Nephron (organoid): ENCODE measurements around the gene DISP3.

ENCODE experiments used
- H3K27ac Mint-ChIP-seq, 3 experiments: 2 replicates each; pipeline ENCODE4 v1.8.0; 2020; ENCODE audit warnings: mixed read lengths in 3 of 3, mild to moderate bottlenecking in 2 of 3, moderate library complexity in 1 of 3
- H3K27me3 Mint-ChIP-seq: 2 replicates; pipeline ENCODE4 v1.8.0; 2021; ENCODE audit warnings: low read depth, mild to moderate bottlenecking, moderate library complexity, mixed read lengths
- H3K36me3 Mint-ChIP-seq: 2 replicates; pipeline ENCODE4 v1.8.0; 2020; ENCODE audit warnings: low read depth, mixed read lengths
- H3K4me1 Mint-ChIP-seq: 2 replicates; pipeline ENCODE4 v1.8.0; 2020; ENCODE audit warnings: mixed read lengths
- H3K4me3 Mint-ChIP-seq, 3 experiments: 2 replicates each; pipeline ENCODE4 v1.8.0; 2020; ENCODE audit warnings: mild to moderate bottlenecking in 3 of 3, mixed read lengths in 3 of 3, moderate library complexity in 2 of 3
- H3K9me3 Mint-ChIP-seq: 2 replicates; pipeline ENCODE4 v1.8.0; 2020; ENCODE audit warnings: mixed read lengths
- TF ChIP-seq, protein P1 (sequence below), 3 experiments: fragments of 200-600 bp; sonication (generic); IDR thresholded peaks; one replicate each; pipeline ENCODE4 v1.5.0; 2021; ENCODE audit warnings: antibody characterized with exemption in 3 of 3; ENCODE audit not compliant: unreplicated experiment in 3 of 3

The DISP3 gene

DNA sequence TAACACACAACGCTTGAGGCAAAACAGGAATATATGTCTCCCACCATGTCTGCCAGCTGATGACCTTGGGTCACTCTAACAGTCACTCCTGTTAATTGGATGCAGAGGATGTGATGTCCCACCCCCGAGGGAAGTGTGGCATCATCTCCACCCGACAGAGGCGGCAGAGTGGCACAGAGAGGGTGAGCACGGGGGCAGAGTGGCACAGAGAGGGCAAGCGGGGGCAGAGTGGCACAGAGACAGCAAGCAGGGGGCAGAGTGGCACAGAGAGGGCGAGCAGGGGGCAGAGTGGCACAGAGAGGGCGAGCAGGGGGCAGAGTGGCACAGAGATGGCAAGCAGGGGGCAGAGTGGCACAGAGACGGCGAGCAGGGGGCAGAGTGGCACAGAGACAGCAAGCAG is 44.3 kb downstream of the DISP3 start:
- no peaks in the 10 kb centered on the region for H3K36me3 Mint-ChIP-seq
- no peaks in the 10 kb centered on the region for H3K9me3 Mint-ChIP-seq
- no peak overlapping the region for H3K4me3 Mint-ChIP-seq
- no peaks in the 10 kb centered on the region for H3K4me1 Mint-ChIP-seq
- TF ChIP-seq, protein P1, sequence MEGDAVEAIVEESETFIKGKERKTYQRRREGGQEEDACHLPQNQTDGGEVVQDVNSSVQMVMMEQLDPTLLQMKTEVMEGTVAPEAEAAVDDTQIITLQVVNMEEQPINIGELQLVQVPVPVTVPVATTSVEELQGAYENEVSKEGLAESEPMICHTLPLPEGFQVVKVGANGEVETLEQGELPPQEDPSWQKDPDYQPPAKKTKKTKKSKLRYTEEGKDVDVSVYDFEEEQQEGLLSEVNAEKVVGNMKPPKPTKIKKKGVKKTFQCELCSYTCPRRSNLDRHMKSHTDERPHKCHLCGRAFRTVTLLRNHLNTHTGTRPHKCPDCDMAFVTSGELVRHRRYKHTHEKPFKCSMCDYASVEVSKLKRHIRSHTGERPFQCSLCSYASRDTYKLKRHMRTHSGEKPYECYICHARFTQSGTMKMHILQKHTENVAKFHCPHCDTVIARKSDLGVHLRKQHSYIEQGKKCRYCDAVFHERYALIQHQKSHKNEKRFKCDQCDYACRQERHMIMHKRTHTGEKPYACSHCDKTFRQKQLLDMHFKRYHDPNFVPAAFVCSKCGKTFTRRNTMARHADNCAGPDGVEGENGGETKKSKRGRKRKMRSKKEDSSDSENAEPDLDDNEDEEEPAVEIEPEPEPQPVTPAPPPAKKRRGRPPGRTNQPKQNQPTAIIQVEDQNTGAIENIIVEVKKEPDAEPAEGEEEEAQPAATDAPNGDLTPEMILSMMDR (IDR thresholded peaks at IDR 0.05; ENCODE audit: unreplicated experiment in 3 of 3) = no peak
- H3K27me3 Mint-ChIP-seq = peaks cover 1% of the 10 kb centered on the region
- no peak overlapping the region for H3K27ac Mint-ChIP-seq

DNA sequence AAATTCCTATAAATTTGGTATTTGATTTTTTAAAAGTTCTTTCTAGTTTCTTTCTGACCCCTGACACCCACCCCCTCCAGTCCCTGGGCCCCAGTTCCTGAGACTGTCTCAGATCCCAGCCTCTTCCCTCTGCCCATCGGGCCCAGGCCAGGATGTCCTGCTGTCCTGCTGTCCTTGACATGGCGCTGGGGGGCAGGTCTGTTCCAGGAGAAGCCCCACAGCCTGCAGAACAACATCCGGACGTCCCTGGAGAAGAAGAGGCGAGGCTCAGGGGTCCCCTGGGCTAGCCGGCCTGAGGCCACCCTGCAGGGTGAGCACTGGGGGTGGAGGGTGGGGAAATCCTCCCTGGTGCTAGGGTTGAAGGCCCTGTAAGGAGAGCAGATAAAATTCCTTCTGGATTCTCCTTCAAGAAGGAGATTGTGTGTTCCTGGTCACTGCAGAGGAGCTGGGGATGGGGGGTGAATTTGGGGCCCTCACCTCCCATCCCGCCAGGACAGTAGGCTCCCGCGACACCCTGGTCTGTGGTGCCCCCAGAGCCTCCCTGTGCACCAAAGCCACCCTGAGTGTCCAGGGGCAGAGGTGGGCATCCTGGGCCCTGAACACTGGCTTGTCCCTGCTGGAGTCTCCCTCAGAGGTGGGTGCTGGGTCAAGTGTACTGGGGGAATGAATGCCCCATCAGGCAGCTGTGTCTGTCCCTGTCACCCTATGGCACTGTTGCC is 45.0 kb downstream of the DISP3 start:
- Mint-ChIP-seq H3K9me3 (no peaks in the 10 kb centered on the region), H3K36me3 (no peaks in the 10 kb centered on the region), H3K4me3 (no peak overlapping the region), H3K4me1 (no peaks in the 10 kb centered on the region), H3K27me3 (peaks cover 4% of the 10 kb centered on the region), H3K27ac (no peak overlapping the region)
- TF ChIP-seq, protein P1 (IDR thresholded peaks at IDR 0.05; ENCODE audit: unreplicated experiment in 3 of 3) = no peak

DNA sequence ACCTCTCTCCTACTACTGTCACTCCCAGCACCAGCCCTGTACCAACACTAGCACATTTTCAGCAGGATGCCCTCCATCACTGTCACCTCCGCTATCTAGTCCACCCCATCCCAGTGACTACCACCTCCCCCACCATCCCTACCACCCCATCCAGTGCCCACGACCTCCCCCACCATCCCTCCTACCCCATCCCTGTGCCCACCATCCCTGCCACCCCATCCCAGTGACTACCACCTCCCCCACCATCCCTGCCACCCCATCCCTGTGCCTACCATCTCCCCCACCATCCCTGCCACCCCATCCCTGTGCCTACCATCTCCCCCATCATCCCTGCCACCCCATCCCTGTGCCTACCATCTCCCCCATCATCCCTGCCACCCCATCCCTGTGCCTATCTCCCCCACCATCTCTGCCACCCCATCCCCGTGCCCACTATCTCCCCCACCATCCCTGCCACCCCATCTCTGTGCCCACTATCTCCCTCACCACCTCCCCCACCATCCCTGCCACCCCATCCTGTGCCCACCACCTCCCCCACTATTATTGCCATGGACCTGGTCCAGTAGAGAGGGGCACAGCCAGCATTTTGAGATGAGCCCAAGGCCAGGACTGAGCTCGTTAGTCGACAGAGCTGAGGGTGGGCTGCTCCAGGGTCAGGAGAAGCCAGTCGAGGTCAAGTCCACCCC is 45.7 kb downstream of the DISP3 start:
- Mint-ChIP-seq H3K27me3 (peaks cover 4% of the 10 kb centered on the region), H3K36me3 (no peaks in the 10 kb centered on the region), H3K27ac (no peak overlapping the region), H3K9me3 (no peaks in the 10 kb centered on the region), H3K4me3 (no peak overlapping the region), H3K4me1 (no peaks in the 10 kb centered on the region)
- TF ChIP-seq, protein P1 (IDR thresholded peaks at IDR 0.05; ENCODE audit: unreplicated experiment in 3 of 3) = no peak

- Mint-ChIP-seq H3K27ac (no peak overlapping the region), H3K4me3 (no peak overlapping the region), H3K36me3 (no peaks in the 10 kb centered on the region), H3K9me3 (no peaks in the 10 kb centered on the region), H3K27me3 (peaks cover 4% of the 10 kb centered on the region), H3K4me1 (no peaks in the 10 kb centered on the region)
- TF ChIP-seq, protein P1 (IDR thresholded peaks at IDR 0.05; ENCODE audit: unreplicated experiment in 3 of 3) = no peak
Measured at GRCh38 chr1:11525151-11525505, 46.2 kb downstream of the DISP3 start.

DNA sequence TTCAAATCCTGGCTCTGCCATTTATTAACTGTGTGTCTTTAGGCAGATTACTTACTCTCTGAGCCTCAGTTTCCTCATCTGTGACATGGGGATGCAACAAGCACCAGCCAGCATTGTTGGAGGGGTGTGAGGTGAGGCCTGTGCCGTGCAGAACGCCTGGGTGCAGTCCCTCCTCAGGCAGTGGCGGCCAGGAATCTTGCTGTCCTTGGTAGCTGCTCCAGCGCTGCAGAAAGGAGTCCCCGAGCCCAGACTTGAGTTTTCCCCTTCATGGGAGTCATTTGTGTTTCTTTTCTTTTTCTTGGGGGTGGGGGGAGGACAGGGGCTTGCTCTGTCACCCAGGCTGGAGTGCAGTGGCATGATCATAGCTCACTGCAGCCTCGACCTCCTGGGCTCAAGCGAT is 46.6 kb downstream of the DISP3 start:
- no peak overlapping the region for H3K27ac Mint-ChIP-seq
- H3K4me1 Mint-ChIP-seq = no peaks in the 10 kb centered on the region
- peaks cover 4% of the 10 kb centered on the region for H3K27me3 Mint-ChIP-seq
- H3K36me3 Mint-ChIP-seq = no peaks in the 10 kb centered on the region
- H3K9me3 Mint-ChIP-seq = no peaks in the 10 kb centered on the region
- TF ChIP-seq, protein P1 (IDR thresholded peaks at IDR 0.05; ENCODE audit: unreplicated experiment in 3 of 3) = no peak
- no peak overlapping the region for H3K4me3 Mint-ChIP-seq
